ENCODE results near the gene ABTB2. TPM values are rescaled to one million over a fixed set of nuclear protein-coding genes. Genes with fewer than 3 reads are reported as not detected.

Gene ABTB2
- total and polyA plus RNA-seq, 7 donors, result 1.3 to 12.9 (median 2.5) TPM

GRCh38 chr11:34344410-34344767 lies 13.4 kb downstream of the ABTB2 start:
- 85 to 88% methylated on average over 6 of the region's 6 CpGs for WGBS, 2 donors
- Histone ChIP-seq H3K4me1 (peaks cover 0 to 69% (median 59%) of the 10 kb centered on the region in 4 donors), H3K27ac (no peak overlapping the region), H3K9me3 (no peaks in the 10 kb centered on the region), H3K27me3 (no peaks in the 10 kb centered on the region), H3K4me3 (no peak overlapping the region), H3K36me3 (no peaks in the 10 kb centered on the region)
- DNase-seq, result no peak
- TF ChIP-seq POLR2A (IDR thresholded peaks at IDR 0.05), result no peak
- no peak for TF ChIP-seq POLR2AphosphoS5 (IDR thresholded peaks at IDR 0.05)
- TF ChIP-seq, protein P1, sequence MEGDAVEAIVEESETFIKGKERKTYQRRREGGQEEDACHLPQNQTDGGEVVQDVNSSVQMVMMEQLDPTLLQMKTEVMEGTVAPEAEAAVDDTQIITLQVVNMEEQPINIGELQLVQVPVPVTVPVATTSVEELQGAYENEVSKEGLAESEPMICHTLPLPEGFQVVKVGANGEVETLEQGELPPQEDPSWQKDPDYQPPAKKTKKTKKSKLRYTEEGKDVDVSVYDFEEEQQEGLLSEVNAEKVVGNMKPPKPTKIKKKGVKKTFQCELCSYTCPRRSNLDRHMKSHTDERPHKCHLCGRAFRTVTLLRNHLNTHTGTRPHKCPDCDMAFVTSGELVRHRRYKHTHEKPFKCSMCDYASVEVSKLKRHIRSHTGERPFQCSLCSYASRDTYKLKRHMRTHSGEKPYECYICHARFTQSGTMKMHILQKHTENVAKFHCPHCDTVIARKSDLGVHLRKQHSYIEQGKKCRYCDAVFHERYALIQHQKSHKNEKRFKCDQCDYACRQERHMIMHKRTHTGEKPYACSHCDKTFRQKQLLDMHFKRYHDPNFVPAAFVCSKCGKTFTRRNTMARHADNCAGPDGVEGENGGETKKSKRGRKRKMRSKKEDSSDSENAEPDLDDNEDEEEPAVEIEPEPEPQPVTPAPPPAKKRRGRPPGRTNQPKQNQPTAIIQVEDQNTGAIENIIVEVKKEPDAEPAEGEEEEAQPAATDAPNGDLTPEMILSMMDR (IDR thresholded peaks at IDR 0.05), result no peak
- TF ChIP-seq EP300 (IDR thresholded peaks at IDR 0.05), result no peak
- intact Hi-C loops (cut with DNase I), result no loop called here

DNA sequence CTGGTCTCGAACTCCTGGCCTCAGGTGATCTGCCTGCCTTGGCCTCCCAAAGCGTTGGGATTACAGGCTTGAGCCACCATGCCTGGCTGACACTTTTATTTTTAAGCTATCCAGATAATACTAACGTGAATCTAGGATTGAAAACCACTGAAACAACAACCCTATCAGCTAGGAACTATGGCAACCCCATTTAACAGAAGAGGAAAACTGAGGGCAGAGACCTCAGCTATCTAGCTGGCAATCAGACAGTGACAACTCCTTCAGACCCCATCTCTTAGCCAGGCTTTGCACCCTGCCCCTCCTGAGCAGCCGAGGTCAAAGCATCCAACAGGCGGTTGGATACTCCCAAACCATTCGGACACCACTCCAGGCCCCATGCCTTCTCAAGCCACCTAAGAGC lies 14.1 kb downstream of the ABTB2 start:
- TF ChIP-seq POLR2AphosphoS5 (IDR thresholded peaks at IDR 0.05) (no peak), EP300 (IDR thresholded peaks at IDR 0.05) (no peak), POLR2A (IDR thresholded peaks at IDR 0.05) (no peak)
- TF ChIP-seq, protein P1 (IDR thresholded peaks at IDR 0.05), result no peak
- no peak for DNase-seq
- WGBS, 2 donors, result 93 to 95% methylated on average over 6 of the region's 6 CpGs
- H3K4me3 ChIP-seq, result no peak overlapping the region
- H3K36me3 ChIP-seq, result no peaks in the 10 kb centered on the region
- H3K4me1 ChIP-seq, result peaks cover 0 to 62% (median 55%) of the 10 kb centered on the region in 4 donors
- intact Hi-C loops (cut with DNase I), result no loop called here
- H3K27me3 ChIP-seq, result no peaks in the 10 kb centered on the region
- H3K27ac ChIP-seq, result no peak overlapping the region
- H3K9me3 ChIP-seq, result no peaks in the 10 kb centered on the region

DNA sequence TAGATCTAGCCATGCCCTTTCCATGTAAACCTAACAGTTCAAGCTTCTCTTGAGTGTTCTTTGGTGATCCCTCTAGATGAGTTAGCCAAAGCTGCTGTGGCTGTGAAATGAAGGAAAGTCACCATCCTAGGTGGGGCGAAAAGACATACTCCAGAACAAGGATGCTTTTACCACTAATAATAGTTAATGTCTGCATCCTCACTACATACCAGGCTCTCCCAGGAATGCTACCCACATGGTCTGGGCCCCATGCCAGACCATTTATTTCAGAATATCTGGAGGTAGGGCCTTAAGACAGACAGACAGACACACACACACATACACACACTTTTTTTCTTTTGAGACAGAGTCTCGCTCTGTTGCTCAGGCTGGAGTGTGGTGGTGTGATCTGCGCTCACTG lies 14.7 kb downstream of the ABTB2 start:
- peaks cover 0 to 57% (median 51%) of the 10 kb centered on the region in 4 donors for H3K4me1 ChIP-seq
- H3K36me3 ChIP-seq, result no peaks in the 10 kb centered on the region
- TF ChIP-seq POLR2A (IDR thresholded peaks at IDR 0.05) (no peak), POLR2AphosphoS5 (IDR thresholded peaks at IDR 0.05) (no peak), EP300 (IDR thresholded peaks at IDR 0.05) (no peak)
- TF ChIP-seq, protein P1 (IDR thresholded peaks at IDR 0.05), result no peak

DNA sequence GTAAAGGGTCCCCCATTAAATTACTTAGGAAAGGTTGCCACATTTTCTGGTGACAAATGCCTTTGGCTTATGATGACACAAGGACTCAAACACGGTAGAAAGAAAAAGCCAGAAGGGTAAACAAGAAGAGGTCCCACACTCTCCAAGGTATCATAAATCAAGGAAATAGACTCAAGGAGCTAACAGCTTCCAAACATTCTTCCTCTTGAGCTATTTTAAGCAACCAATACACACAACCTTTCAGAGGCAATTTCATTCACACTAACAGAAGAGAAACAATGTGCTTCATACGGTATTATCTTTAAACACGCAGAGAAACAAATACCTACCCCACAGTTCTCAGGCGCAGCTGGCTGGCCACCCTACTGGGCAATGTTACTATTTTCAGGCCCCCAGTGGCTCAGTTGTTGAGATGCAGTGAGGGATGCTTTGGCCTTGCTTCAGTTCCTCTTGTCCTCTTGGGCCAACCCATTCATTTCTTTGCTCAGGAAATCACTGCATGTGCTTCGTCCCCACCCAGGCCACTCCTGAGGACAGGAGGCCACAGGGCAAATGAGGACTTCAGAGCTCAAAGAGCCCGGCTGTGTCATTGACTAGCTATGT lies 15.8 kb downstream of the ABTB2 start:
- Histone ChIP-seq H3K27ac (peak overlapping the region; percentile 42 to 71 (median 50)), H3K4me3 (no peak overlapping the region)

More for the DNA sequence above, 14.7 kb downstream of the ABTB2 start:
- Histone ChIP-seq H3K27ac (peak overlapping the region in 1 of 4 donors; percentile 71), H3K9me3 (no peaks in the 10 kb centered on the region), H3K27me3 (no peaks in the 10 kb centered on the region), H3K4me3 (no peak overlapping the region)
- no peak for DNase-seq
- intact Hi-C loops (cut with DNase I), result no loop called here
- 95 to 96% methylated on average over 3 of the region's 3 CpGs for WGBS, 2 donors

DNA sequence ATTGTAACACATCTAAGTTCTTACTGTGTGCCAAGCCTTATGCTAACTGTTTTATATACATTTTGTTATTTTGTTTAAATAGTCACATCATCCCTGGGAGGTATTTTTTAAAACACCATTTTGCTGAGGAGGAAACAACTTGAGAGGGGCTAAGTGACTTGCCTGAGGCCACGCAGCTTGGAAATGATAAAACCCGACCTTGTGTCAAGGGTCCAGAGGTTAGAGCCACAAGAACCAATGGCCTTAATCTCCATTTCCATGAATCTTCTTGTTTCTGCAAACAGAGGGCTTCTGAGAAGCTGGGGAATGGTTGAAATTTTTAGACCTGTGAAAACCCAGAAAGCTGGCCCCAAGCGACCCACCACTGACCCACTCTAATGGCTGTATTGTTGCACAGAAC lies 16.7 kb downstream of the ABTB2 start:
- intact Hi-C loops (cut with DNase I), result no loop called here

More for the DNA sequence above, 15.8 kb downstream of the ABTB2 start:
- Histone ChIP-seq H3K9me3 (no peaks in the 10 kb centered on the region), H3K4me1 (peaks cover 0 to 47% (median 43%) of the 10 kb centered on the region in 4 donors), H3K36me3 (no peaks in the 10 kb centered on the region), H3K27me3 (no peaks in the 10 kb centered on the region)
- TF ChIP-seq EP300 (IDR thresholded peaks at IDR 0.05), result no peak
- TF ChIP-seq POLR2AphosphoS5 (IDR thresholded peaks at IDR 0.05), result peak in 2 of 4 donors; percentile 40 to 45
- intact Hi-C loops (cut with DNase I), result no loop called here
- 48 to 55% methylated on average over 6 of the region's 6 CpGs for WGBS, 2 donors
- peak; percentile 67 for DNase-seq

More for the DNA sequence above, 16.7 kb downstream of the ABTB2 start:
- WGBS, 2 donors, result 93 to 96% methylated on average over 3 of the region's 3 CpGs
- H3K4me1 ChIP-seq, result peaks cover 0 to 37% (median 34%) of the 10 kb centered on the region in 4 donors
- no peak overlapping the region for H3K4me3 ChIP-seq
- H3K36me3 ChIP-seq, result no peaks in the 10 kb centered on the region
- peak overlapping the region in 2 of 4 donors; percentile 42 to 71 for H3K27ac ChIP-seq
- no peak for TF ChIP-seq EP300 (IDR thresholded peaks at IDR 0.05)
- TF ChIP-seq, protein P1 (IDR thresholded peaks at IDR 0.05), result no peak
- TF ChIP-seq POLR2AphosphoS5 (IDR thresholded peaks at IDR 0.05), result no peak
- TF ChIP-seq POLR2A (IDR thresholded peaks at IDR 0.05), result no peak
- H3K9me3 ChIP-seq, result no peaks in the 10 kb centered on the region
- no peaks in the 10 kb centered on the region for H3K27me3 ChIP-seq
- no peak for DNase-seq
